ENCODE measurements around the gene DCLK3.

- TF ChIP-seq CTCF (IDR thresholded peaks at IDR 0.05 in 4 of 5, conservative IDR thresholded peaks at IDR 0.05 in 1 of 5) = no peak
- TF ChIP-seq POLR2A (IDR thresholded peaks at IDR 0.05) = no peak
These were observed 85.9 kb downstream of the DCLK3 start for GRCh38 chr3:36678216-36679013.
